PFSK-1 (cell line): Measurements from ENCODE around the gene ITGAD.

ENCODE experiments used
- FOXP2 ChIP-seq: optimal IDR thresholded peaks from 2 replicates; pipeline ENCODE3; 2011; ENCODE audit warnings: borderline replicate concordance, control low read depth, inconsistent platforms; ENCODE audit not compliant: insufficient read depth; ENCODE audit errors: extremely low read length, extremely low read depth
- POLR2AphosphoS5 ChIP-seq: IDR thresholded peaks from 2 replicates; pipeline ENCODE4 v1.6.1; 2012; ENCODE audit warnings: low read depth, mild to moderate bottlenecking, control low read depth, low read length, moderate library complexity
- SIN3A ChIP-seq: IDR thresholded peaks from 2 replicates; pipeline ENCODE4 v1.6.1; 2012; ENCODE audit warnings: mild to moderate bottlenecking, low read length, moderate library complexity, borderline replicate concordance; ENCODE audit not compliant: insufficient read depth
- TAF1 ChIP-seq: IDR thresholded peaks from 2 replicates; pipeline ENCODE4 v1.6.1; 2012; ENCODE audit warnings: low read length, control low read depth, borderline replicate concordance; ENCODE audit not compliant: insufficient read depth
- TF ChIP-seq, protein P1 (sequence below), 2 experiments: IDR thresholded peaks; 2 replicates each; pipeline versions ENCODE4 v1.6.1 to v1.8.0; 2011 to 2012; ENCODE audit warnings: low read depth in 2 of 2, low read length in 2 of 2, control low read depth in 1 of 2, inconsistent platforms in 1 of 2, mild to moderate bottlenecking in 1 of 2, moderate library complexity in 1 of 2; ENCODE audit not compliant: insufficient read depth in 1 of 2

The ITGAD gene

DNA sequence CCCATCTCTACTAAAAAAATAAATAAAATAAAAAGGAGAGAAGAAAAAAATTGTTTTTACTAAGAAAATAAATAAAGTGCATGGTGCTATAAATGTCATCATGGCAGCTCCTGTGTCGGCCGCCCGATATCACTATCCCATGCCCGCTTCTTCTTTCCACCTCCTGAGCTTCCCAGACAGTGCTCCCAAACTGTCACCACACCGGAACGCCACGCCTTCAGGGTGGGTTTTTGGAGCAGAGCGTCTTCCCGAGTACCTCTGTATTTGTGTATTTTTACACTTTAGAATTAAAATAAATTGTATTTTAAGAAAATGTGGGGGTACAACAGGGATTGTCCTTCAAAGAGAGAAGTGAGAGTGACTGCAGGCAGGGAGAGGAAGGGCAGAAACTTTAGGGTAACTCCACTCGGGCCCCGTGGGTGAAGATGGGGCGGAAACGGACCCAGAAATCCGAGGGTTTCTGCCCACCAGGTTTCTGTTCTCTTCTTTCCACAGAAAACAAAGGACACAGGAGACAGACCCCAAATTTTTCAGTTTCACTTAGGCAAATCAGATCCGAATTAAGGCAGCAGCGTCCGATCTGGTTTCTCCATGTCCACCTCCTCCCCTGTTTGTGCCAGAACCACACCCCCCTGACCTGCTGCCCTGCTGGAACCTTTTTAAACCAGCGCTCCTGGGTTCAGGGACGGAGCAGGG lies 41.7 kb upstream of the ITGAD start:
- TF ChIP-seq, protein P1, sequence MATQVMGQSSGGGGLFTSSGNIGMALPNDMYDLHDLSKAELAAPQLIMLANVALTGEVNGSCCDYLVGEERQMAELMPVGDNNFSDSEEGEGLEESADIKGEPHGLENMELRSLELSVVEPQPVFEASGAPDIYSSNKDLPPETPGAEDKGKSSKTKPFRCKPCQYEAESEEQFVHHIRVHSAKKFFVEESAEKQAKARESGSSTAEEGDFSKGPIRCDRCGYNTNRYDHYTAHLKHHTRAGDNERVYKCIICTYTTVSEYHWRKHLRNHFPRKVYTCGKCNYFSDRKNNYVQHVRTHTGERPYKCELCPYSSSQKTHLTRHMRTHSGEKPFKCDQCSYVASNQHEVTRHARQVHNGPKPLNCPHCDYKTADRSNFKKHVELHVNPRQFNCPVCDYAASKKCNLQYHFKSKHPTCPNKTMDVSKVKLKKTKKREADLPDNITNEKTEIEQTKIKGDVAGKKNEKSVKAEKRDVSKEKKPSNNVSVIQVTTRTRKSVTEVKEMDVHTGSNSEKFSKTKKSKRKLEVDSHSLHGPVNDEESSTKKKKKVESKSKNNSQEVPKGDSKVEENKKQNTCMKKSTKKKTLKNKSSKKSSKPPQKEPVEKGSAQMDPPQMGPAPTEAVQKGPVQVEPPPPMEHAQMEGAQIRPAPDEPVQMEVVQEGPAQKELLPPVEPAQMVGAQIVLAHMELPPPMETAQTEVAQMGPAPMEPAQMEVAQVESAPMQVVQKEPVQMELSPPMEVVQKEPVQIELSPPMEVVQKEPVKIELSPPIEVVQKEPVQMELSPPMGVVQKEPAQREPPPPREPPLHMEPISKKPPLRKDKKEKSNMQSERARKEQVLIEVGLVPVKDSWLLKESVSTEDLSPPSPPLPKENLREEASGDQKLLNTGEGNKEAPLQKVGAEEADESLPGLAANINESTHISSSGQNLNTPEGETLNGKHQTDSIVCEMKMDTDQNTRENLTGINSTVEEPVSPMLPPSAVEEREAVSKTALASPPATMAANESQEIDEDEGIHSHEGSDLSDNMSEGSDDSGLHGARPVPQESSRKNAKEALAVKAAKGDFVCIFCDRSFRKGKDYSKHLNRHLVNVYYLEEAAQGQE (IDR thresholded peaks at IDR 0.05; ENCODE audit: insufficient read depth in 1 of 2, low read depth in 2 of 2, low read length in 2 of 2): no peak
- TF ChIP-seq POLR2AphosphoS5 (no peak), FOXP2 (no peak), TAF1 (no peak), SIN3A (no peak)

DNA sequence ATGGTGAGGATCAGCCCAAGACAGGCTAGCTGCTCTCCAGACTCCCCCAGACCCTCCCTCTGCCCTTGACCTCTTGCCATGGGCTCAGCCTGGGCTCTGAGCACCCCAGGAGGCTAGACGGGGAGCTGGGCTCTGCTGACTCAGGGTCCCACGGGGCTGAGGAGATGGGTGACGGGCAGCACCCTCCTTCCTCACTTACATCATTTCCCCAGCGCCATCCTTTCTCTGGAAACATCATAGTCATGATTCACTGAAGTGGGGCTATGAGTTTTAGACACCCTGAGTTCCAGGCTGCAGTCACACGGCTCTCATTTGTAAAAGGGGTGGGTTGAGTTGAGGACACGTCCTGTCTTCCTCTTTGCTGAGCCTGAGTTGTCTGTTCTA lies 41.2 kb upstream of the ITGAD start:
- no peak for TF ChIP-seq TAF1
- TF ChIP-seq POLR2AphosphoS5: no peak
- TF ChIP-seq SIN3A: no peak
- TF ChIP-seq FOXP2: no peak
- TF ChIP-seq, protein P1 (IDR thresholded peaks at IDR 0.05; ENCODE audit: insufficient read depth in 1 of 2, low read depth in 2 of 2, low read length in 2 of 2): no peak

DNA sequence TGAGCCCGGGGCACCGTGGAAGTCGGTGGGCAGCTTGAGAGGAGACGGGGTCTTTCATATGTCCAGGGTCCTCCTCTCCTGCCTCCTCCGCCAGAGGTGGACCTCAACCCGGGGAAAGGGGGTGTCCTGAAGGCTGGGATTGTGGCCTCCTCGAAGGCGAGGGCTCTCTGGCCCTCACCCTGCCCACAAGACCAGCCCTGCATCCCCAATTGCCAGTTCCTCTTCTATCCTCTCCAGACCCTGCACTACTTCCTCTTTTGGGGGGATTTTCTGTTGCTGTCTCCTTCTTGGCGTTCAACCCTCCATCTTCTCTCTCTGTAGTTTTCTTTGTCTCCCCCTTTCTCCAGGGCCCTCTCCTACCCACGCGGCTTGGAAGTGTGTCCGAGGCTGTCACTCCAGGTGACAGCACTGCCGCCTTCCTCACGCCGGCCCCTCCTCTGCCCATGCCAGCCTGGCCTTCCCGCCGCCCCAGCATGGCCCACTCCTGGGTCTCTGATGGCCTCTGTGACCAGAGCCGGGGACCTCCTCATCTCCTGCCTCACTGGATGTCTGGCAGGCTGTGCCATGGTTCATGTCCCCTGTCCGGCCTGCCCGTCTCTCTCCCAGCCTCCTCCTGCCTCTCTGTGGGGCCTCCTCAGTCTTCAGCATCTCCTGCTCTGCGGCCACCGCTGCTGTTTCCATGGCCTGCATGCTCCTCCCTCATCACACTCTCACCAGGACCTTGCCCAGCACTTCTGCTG lies 40.6 kb upstream of the ITGAD start:
- TF ChIP-seq TAF1: no peak
- TF ChIP-seq FOXP2: no peak
- TF ChIP-seq SIN3A: no peak
- TF ChIP-seq POLR2AphosphoS5: no peak
- TF ChIP-seq, protein P1 (IDR thresholded peaks at IDR 0.05; ENCODE audit: insufficient read depth in 1 of 2, low read depth in 2 of 2, low read length in 2 of 2): no peak

DNA sequence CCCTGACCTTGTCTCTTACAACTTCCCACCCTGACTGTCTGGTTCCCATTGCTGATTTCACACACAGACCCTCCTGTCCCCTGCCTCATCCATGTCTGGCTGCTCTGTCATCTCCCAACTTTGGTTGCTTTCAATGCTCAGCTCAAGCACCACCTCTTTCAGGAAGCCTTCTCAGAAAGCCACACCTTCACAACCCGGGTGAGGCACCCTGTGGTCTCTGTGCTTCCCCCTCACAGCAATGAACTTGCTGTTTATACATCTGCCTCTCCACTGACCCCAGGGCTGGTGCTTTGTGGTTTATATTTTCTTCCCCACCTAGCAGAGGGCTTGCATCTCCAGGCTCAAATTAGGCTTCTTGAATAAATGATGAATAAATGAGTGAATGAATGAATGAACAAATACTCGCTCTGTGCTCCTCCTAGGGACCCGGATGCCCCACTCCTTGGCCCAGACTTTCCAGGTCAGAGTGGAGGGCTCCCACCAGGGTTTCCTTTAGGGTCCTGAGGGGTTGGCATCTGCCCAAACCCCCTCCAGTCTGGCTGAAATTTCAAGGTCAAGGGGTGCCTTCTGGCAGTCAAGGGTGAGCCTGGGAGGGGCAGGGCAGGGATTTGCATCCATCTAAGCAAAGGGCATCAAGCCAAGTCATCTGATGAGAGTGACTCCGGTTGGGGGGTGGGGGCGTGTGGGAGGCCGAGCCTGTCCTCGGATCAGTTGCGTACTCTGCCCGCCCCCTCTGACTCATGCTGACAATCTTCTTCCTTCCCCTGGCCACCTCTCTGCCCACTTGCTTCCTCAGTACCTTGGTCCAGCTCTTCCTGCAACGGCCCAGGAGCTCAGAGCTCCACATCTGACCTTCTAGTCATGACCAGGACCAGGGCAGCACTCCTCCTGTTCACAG lies 38.5 kb upstream of the ITGAD start, which contains the start of gene ITGAX:
Gene ITGAX, plus strand, starts transcription at position 783 of the 898 bp plus-strand sequence. Its CDS starts 79 bp downstream, at position 862.
- TF ChIP-seq FOXP2: no peak
- TF ChIP-seq POLR2AphosphoS5: no peak
- TF ChIP-seq, protein P1 (IDR thresholded peaks at IDR 0.05; ENCODE audit: insufficient read depth in 1 of 2, low read depth in 2 of 2, low read length in 2 of 2): no peak
- TF ChIP-seq TAF1: no peak
- TF ChIP-seq SIN3A: no peak
